Smooth muscle cell of bladder (primary cell): ENCODE results near the gene MMS22L. TPM values are rescaled to one million over a fixed set of nuclear protein-coding genes. Genes with fewer than 3 reads are reported as not detected.

ENCODE experiments used
- total RNA-seq: library from RNA; depleted of rRNA; stranded (reverse); fragments of >200 nt; gene quantifications from 2 replicates; pipeline ENCODE4 v1.2.3, GENCODE V29; 2014

MMS22L gene
- 3.1 and 4.4 TPM in 2 replicates for total RNA-seq

GRCh38 chr6:97282726-97283617 lies at the start of gene MMS22L:
TSS of gene MMS22L (minus strand) at chr6:97283216. CDS start at chr6:97282477, 739 bp downstream.

